ENCODE measurements around the gene HVCN1. TPM values are rescaled to one million over a fixed set of nuclear protein-coding genes. Genes with fewer than 3 reads are reported as not detected.
A peak's percentile ranks its signal among the peaks of the same experiment; 100 is the strongest.
"Not testable (repeated sequence)": the region's sequence is repeated elsewhere in the genome, so short reads cannot be mapped to it uniquely, and the experiment has no call there.

Gene HVCN1
- total RNA-seq, 2 experiments from 2014 or later, result 47.4 to 49.1 TPM

DNA sequence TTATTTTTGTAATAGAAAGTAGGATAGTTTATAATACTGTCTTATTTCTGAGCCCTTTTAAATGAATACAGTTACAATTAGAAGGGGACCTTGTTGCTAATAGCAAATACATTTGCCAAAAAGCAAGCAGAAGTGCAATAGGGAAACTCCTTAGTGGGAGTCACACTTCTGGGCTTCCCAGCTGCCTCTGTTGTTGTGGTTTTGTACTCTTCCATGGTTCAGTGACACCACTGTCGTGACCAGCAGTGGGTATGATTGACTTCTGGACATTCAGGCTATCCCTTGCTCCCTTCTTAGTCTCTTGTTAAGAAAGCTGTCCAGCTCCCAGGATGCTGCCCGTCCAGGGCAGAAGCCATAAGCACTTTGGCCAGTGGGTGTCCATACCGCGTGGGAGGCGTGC is 52.4 kb downstream of the HVCN1 start:
- Mint-ChIP-seq H3K27ac (peak overlapping the region; percentile 25), H3K36me3 (peaks cover 9% of the 10 kb centered on the region), H3K9me3 (no peaks in the 10 kb centered on the region), H3K4me1 (peaks cover 50% of the 10 kb centered on the region), H3K27me3 (no peaks in the 10 kb centered on the region), H3K4me3 (no peak overlapping the region)
- DNase-seq, result no peak

DNA sequence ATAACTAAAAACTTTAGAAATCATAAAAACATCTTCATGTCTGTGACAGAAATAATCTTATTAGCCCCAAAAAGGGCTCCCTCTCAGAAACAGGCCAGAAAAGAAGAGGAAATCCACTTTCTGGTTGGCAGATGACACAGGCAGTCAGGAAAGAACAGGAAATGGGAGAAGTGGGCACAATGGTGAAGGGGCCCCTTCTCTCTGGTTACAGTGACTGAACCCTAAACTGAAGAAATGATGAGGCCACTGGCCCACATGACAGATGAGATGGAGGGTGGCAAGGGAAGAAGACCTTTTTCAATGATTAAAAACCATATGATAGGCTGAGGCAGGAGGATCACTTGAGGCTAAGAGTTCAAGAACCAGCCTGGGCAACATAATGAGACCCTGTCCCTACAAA is 53.9 kb downstream of the HVCN1 start:
- DNase-seq, result no peak
- no peak overlapping the region for H3K4me3 Mint-ChIP-seq
- no peaks in the 10 kb centered on the region for H3K27me3 Mint-ChIP-seq
- peak overlapping the region; percentile 12 for H3K27ac Mint-ChIP-seq
- H3K9me3 Mint-ChIP-seq, result no peaks in the 10 kb centered on the region
- H3K36me3 Mint-ChIP-seq, result peaks cover 5% of the 10 kb centered on the region
- peaks cover 39% of the 10 kb centered on the region for H3K4me1 Mint-ChIP-seq

DNA sequence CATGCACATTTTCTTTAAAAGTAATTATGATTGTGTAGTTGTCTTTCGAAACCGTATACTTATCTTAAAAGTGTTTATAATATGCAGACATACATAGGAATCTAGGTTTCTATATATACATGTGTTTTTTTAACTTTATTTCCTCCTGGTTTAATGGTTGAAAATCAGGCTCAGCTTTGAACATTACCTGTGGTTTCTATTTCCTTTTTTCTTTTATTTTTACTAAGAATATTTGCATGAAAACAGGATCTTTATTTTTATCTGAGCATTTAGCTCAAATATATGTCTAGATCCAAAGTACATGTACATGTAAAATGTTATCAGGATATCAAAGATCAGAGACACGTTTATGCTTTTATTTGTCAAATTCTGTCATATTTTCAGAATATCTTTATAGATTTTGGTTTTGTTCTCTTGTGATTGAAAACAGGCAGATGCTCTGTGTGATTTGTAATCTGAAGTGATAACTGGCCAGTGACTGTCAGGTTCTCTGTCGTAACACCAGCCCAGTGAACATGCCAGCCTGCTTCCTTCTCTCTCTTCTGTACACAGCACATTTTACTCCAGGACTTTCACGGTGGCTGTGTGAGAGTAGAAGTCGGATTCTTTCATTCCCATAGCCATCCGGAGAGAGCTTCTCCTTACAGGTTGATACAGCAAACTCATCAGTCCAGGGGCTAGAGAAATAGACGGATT is 61.3 kb downstream of the HVCN1 start:
- Mint-ChIP-seq H3K9me3 (no peaks in the 10 kb centered on the region), H3K27me3 (no peaks in the 10 kb centered on the region), H3K4me3 (no peak overlapping the region), H3K36me3 (peaks cover 22% of the 10 kb centered on the region), H3K27ac (peak overlapping the region; percentile 52), H3K4me1 (peaks cover 16% of the 10 kb centered on the region)
- no peak for DNase-seq

DNA sequence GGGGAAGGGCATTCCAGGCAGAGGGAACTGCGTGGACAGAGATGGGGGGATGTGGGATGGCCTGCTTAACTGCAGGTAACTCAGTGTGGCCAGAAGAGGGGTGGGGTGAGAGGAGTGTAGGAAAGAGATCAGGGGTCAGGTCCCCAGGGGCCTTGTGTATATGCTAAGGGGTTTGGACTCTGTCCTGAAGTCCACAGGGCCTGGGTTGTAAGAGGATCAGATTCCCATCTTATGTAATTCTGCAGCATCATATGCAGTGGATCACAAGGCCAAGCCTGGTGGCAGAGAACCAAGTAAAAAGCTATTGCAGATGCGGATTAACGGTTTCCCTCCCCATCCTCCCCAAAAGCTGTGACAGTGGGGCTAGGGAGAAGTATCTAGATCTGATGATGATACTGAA is 66.3 kb downstream of the HVCN1 start:
- no peak overlapping the region for H3K27ac Mint-ChIP-seq
- no peak for DNase-seq
- peaks cover 28% of the 10 kb centered on the region for H3K4me1 Mint-ChIP-seq
- no peaks in the 10 kb centered on the region for H3K9me3 Mint-ChIP-seq
- peaks cover 10% of the 10 kb centered on the region for H3K36me3 Mint-ChIP-seq
- no peaks in the 10 kb centered on the region for H3K27me3 Mint-ChIP-seq
- H3K4me3 Mint-ChIP-seq, result no peak overlapping the region

DNA sequence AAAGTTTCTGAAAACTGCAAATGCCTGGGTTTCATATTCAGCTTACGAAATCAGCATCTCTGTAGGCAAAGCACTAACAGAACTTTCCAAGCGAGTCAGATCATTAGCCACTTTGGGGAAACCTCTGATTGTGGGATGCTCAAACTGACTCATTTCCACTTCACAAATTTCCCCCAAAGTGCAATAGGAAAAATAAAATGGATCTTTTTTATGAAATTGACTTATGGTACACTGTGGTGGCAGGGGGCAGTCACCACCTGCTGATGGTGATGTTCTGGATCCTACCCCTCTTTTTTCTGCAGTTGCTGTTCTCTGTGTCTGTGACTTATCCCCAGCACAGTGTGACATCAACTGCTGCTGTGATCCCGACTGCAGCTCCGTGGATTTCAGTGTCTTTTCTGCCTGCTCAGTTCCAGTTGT is 69.4 kb downstream of the HVCN1 start:
- no peaks in the 10 kb centered on the region for H3K27me3 Mint-ChIP-seq
- peak overlapping the region; percentile 11 for H3K4me3 Mint-ChIP-seq
- no peaks in the 10 kb centered on the region for H3K9me3 Mint-ChIP-seq
- peak overlapping the region; percentile 82 for H3K27ac Mint-ChIP-seq
- peaks cover 4% of the 10 kb centered on the region for H3K36me3 Mint-ChIP-seq
- peak; percentile 59 for DNase-seq
- peaks cover 23% of the 10 kb centered on the region for H3K4me1 Mint-ChIP-seq

DNA sequence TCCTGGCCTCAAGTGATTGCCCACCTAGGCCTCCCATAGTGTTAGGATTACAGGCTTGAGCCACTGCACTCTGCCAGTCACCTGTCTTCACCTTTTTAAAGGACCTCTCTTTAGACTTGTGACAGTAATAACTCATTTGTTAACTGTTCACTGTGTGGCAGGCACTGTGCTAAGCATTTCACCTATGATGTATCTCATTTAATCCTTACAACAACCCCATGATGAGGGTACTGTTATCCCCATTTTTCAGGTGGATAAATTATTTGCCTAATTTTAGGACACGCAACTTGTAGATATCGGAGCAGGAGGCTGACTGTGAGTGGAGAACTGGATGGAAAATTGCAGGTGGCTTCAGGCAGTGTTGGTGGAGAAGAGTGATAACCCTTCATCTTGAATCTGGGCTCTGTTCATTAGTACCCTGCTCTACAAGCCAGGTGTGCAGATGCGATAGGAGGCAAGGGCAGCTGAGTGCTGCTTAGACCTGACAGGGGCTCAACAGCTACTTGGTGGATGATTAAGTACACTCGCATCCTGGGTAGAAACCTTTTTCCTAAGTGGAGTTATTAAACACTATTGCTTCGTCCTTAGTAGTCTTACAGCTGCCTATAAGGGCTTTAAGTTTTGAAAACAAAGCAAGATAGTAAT is 72.3 kb downstream of the HVCN1 start:
- Mint-ChIP-seq H3K4me3 (no peak overlapping the region), H3K27ac (peak overlapping the region; percentile 7), H3K36me3 (peaks cover 2% of the 10 kb centered on the region), H3K27me3 (no peaks in the 10 kb centered on the region), H3K4me1 (peaks cover 26% of the 10 kb centered on the region), H3K9me3 (no peaks in the 10 kb centered on the region)
- no peak for DNase-seq

DNA sequence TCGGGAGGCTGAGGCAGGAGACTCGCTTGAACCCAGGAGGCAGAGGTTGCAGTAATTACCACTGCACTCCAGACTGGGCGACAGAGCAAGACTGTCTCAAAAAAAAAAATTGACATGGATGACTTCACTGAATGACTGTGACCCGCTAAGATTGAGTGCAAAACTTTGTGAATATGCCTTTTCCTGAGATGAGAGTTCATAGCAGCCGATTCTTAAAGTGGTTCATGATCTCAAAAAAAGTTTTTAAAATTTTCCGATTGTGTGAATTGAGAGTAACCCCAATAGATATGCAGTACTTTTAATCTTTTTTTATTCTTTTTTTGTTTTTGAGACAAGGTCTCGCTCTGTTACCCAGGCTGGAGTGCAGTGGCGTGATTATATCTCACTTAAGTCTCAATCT is 73.7 kb downstream of the HVCN1 start:
- Mint-ChIP-seq H3K4me3 (peak overlapping the region; percentile 53), H3K36me3 (peaks cover 2% of the 10 kb centered on the region), H3K27me3 (no peaks in the 10 kb centered on the region), H3K4me1 (peaks cover 23% of the 10 kb centered on the region), H3K27ac (peak overlapping the region; percentile 12), H3K9me3 (no peaks in the 10 kb centered on the region)
- no peak for DNase-seq

DNA sequence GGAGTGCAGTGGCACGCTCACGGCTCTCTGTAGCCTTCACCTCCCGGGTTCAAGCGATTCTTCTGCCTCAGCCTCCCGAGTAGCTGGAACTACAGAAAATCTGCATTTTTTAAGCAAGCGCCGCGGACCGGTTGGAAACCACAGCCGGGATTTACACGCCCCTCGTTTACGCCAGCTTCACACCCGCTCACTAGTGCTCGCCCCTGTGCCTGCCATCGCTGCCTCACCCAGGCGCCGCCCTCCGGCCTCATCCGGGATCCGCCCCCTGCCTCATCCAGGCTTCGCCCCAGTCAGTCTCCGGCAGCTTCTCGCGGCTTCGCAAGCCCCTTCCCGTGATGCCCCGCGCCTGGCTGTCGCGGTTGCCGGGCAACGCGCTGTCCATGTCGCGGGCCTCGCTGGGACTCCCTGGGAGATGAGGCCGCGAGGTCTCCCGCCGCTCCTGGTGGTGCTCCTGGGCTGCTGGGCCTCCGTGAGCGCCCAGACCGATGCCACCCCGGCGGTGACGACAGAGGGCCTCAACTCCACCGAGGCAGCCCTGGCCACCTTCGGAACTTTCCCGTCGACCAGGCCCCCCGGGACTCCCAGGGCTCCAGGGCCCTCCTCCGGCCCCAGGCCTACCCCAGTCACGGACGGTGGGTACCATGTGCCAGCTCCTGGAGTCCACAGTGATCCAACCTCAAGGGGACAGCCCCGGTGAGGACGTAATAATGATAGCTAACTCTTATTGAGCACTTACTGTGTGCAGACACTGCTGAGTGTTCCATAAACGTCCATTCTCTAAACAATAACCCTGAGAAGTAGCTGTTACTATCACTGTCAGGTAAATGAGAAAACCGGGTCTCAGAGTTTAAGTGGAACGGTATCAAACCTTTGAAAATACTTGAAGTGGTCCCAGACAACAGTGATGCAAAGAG is 74.9 kb downstream of the HVCN1 start, which contains the start of gene TCTN1:
TSS of gene TCTN1 (plus strand) at position 359 of the 914 bp plus-strand sequence. CDS start at position 413, 54 bp downstream.
- no peaks in the 10 kb centered on the region for H3K9me3 Mint-ChIP-seq
- peak; percentile 99 for DNase-seq
- H3K27me3 Mint-ChIP-seq, result no peaks in the 10 kb centered on the region
- H3K27ac Mint-ChIP-seq, result peak within 1 kb of the TSS; percentile 83
- H3K4me1 Mint-ChIP-seq, result peaks cover 16% of the 10 kb centered on the region
- peak within 1 kb of the TSS; percentile 82 for H3K4me3 Mint-ChIP-seq
- peaks cover 2% of the 10 kb centered on the region for H3K36me3 Mint-ChIP-seq

DNA sequence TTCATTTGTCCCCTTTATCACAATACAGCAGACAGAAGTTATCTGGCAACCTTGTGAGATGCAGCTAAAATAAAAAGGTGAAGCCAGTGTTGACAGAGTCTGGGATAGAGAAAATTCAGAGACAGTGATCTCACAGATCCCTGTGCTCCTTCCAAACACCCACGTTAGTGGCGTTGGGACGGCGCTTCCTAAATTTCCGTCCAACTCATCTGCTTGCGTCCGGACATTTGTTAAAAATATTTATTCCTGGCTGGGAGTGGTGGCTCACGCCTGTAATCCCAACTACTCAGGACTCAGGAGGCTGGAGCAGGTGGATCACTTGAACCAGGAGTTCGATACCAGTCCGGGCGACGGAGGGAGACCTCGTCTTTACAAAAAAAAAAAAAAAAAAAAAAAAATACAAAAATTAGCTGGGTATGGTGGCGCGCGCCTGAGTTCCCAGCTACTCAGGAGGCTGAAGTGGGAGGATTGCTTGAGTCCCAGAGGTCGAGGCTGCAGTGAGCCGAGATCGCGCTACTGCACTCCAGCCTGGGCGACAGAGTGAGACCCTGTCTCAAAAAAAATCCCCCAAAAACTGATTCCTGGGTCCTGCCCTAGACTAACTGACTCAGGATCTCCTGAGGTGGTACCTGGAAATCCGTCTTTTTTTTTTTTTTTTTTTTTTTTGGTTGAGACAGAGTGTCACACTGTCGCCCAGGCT is 75.7 kb downstream of the HVCN1 start:
- peaks cover 2% of the 10 kb centered on the region for H3K36me3 Mint-ChIP-seq
- DNase-seq, result no peak
- H3K9me3 Mint-ChIP-seq, result no peaks in the 10 kb centered on the region

DNA sequence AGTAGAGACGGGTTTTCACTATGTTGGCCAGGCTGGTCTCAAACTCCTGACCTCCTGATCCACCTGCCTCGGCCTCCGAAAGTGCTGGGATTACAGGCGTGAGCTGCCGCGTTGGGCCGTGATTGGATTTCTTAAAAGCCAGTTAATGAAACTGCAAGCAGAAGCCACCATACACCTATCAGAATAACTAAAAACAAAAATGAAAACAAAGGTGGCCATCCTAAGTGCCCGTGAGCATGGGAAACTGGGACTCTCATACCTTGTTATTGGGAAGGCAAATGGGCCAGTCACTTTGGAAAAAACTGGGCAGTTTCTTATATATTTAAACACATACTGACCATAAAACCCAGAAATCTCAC is 82.7 kb downstream of the HVCN1 start:
- Mint-ChIP-seq H3K4me1 (peaks cover 13% of the 10 kb centered on the region), H3K9me3 (no peaks in the 10 kb centered on the region), H3K27ac (peak overlapping the region; percentile 84), H3K36me3 (peaks cover 1% of the 10 kb centered on the region), H3K27me3 (no peaks in the 10 kb centered on the region), H3K4me3 (peak overlapping the region; percentile 80)
- DNase-seq, result no peak

More for the DNA sequence above, 75.7 kb downstream of the HVCN1 start:
- Mint-ChIP-seq H3K27me3 (no peaks in the 10 kb centered on the region), H3K4me3 (peak overlapping the region; percentile 82), H3K27ac (peak overlapping the region; percentile 83), H3K4me1 (peaks cover 13% of the 10 kb centered on the region)

DNA sequence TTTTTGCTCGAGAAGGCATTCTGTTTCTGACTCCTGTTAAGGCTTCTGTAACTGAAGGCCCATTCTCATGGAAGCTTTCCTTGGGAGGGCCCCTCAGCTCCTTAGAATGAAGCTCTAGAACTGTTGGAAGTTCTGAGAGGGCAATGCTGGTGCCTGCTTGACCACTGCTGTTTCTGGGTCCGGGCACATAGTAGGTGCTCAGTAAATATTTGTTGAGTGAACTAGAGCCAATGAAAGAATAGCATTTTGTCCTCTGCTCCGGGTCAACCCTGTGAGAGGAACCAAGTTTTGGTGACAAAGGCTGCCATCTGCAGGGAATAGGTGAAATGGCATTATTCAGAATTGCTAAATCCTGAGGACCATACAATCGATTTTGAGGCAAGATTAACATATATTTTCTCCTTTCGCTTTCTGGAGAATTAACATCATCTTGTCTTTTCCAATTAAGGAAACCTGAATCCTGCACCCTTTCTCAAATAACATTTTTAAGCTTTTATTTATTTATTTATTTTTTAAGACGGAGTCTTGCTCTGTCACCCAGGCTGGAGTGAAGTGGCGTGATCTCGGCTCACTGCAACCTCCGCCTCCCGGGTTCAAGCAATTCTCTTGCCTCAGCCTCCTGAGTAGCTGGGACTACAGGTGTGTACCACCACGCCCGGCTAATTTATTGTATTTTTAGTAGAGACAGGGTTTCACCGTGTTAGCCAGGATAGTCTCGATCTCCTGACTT is 86.7 kb downstream of the HVCN1 start:
- DNase-seq, H3K36me3 Mint-ChIP-seq, H3K27me3 Mint-ChIP-seq, H3K9me3 Mint-ChIP-seq, H3K4me3 Mint-ChIP-seq: not testable (repeated sequence)
- H3K27ac Mint-ChIP-seq, result peak overlapping the region; percentile 0
- peaks cover 11% of the 10 kb centered on the region for H3K4me1 Mint-ChIP-seq

DNA sequence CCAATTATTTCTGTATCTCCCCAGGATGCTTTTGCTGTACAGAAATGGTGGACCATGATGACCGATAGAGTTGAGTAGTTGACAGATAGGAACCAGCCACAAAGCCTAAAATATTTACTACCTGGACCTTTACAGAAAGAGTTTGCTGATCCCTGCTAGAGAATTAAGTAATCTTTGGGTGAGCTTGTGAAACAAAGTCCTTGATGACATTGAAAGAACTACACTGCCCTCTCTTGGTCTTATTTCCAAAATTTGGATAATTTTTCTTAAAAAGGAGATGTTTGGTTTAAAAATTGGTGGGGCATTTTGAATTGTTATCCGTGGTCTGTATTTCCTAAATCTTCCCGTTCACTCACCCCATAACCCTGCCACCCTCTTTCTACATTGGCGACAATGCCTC is 88.7 kb downstream of the HVCN1 start:
- Mint-ChIP-seq H3K27me3 (no peaks in the 10 kb centered on the region), H3K9me3 (no peaks in the 10 kb centered on the region), H3K4me1 (peaks cover 6% of the 10 kb centered on the region), H3K4me3 (no peak overlapping the region), H3K36me3 (no peaks in the 10 kb centered on the region), H3K27ac (no peak overlapping the region)
- no peak for DNase-seq

DNA sequence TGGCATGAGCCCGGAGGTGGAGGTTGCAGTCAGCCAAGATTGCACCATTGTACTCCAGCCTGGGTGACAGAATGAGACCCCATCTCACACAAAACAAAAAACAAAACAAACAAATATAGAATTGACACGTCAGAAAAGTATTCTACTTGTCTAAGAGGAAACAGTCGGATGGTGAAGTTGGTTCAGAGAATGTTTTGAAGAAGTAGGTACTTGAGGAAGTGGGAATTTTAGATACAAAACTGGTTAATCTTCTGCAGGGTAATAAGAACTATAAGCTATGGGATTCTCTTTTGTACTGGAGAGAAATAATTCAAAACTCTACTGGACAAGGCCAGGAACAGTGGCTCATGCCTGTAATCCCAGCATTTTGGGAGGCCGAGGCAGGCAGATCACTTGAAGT is 89.6 kb downstream of the HVCN1 start:
- Mint-ChIP-seq H3K4me3 (no peak overlapping the region), H3K36me3 (no peaks in the 10 kb centered on the region), H3K9me3 (no peaks in the 10 kb centered on the region), H3K4me1 (peaks cover 1% of the 10 kb centered on the region), H3K27me3 (no peaks in the 10 kb centered on the region), H3K27ac (no peak overlapping the region)
- no peak for DNase-seq
